ENCODE results near the gene TSPAN11. TPM values are rescaled to one million over a fixed set of nuclear protein-coding genes. Genes with fewer than 3 reads are reported as not detected.
"Not testable (repeated sequence)": the region's sequence is repeated elsewhere in the genome, so short reads cannot be mapped to it uniquely, and the experiment has no call there.

TSPAN11 gene
- total RNA-seq, 2 experiments from 2014 or later, result not detected

- peaks cover 4% of the 10 kb centered on the region for H3K27me3 Mint-ChIP-seq
- no peaks in the 10 kb centered on the region for H3K9me3 Mint-ChIP-seq (ENCODE audit: low read depth)
- POLR2A ChIA-PET, result no interaction called here
- H3K4me3 Mint-ChIP-seq, result no peak overlapping the region
- CTCF ChIA-PET, result no interaction called here
- H3K4me1 Mint-ChIP-seq, result no peaks in the 10 kb centered on the region
- intact Hi-C loops (cut with DNase I, micrococcal nuclease), result no loop called here
- H3K36me3 Mint-ChIP-seq (ENCODE audit: low read depth), result no peaks in the 10 kb centered on the region
- no peak overlapping the region for H3K27ac Mint-ChIP-seq
- DNase-seq (no peak), ATAC-seq (no peak)
Observed at GRCh38 chr12:31018790-31019505, 92.4 kb downstream of the TSPAN11 start.

GRCh38 chr12:31019561-31019960 is 93.0 kb downstream of the TSPAN11 start:
- Mint-ChIP-seq H3K9me3 (ENCODE audit: low read depth) (no peaks in the 10 kb centered on the region), H3K36me3 (ENCODE audit: low read depth) (no peaks in the 10 kb centered on the region), H3K27me3 (peaks cover 4% of the 10 kb centered on the region), H3K27ac (no peak overlapping the region), H3K4me3 (no peak overlapping the region), H3K4me1 (no peaks in the 10 kb centered on the region)
- ChIA-PET POLR2A (no interaction called here), CTCF (no interaction called here)
- no peak for ATAC-seq
- intact Hi-C loops (cut with DNase I, micrococcal nuclease), result no loop called here
- DNase-seq, result no peak

- ATAC-seq, result no peak
- intact Hi-C loops (cut with DNase I, micrococcal nuclease), result no loop called here
- ChIA-PET CTCF (no interaction called here), POLR2A (no interaction called here)
- DNase-seq, result no peak
- Mint-ChIP-seq H3K27ac (no peak overlapping the region), H3K27me3 (peaks cover 4% of the 10 kb centered on the region), H3K4me1 (no peaks in the 10 kb centered on the region), H3K4me3 (no peak overlapping the region), H3K9me3 (ENCODE audit: low read depth) (no peaks in the 10 kb centered on the region), H3K36me3 (ENCODE audit: low read depth) (no peaks in the 10 kb centered on the region)
Observed at GRCh38 chr12:31019976-31020375, 93.4 kb downstream of the TSPAN11 start.

GRCh38 chr12:31020385-31021166 is 94.0 kb downstream of the TSPAN11 start:
- Mint-ChIP-seq H3K4me1 (no peaks in the 10 kb centered on the region), H3K9me3 (ENCODE audit: low read depth) (no peaks in the 10 kb centered on the region), H3K4me3 (no peak overlapping the region), H3K27me3 (peaks cover 5% of the 10 kb centered on the region), H3K36me3 (ENCODE audit: low read depth) (no peaks in the 10 kb centered on the region), H3K27ac (no peak overlapping the region)
- intact Hi-C loops (cut with DNase I, micrococcal nuclease), result no loop called here
- DNase-seq, result no peak
- ATAC-seq, result no peak
- POLR2A ChIA-PET, result no interaction called here
- CTCF ChIA-PET, result no interaction called here

GRCh38 chr12:31021181-31021580 is 94.6 kb downstream of the TSPAN11 start:
- CTCF ChIA-PET, result no interaction called here
- DNase-seq (no peak), ATAC-seq (no peak)
- Mint-ChIP-seq H3K4me3 (no peak overlapping the region), H3K4me1 (no peaks in the 10 kb centered on the region), H3K27ac (no peak overlapping the region), H3K27me3 (peaks cover 5% of the 10 kb centered on the region), H3K9me3 (ENCODE audit: low read depth) (no peaks in the 10 kb centered on the region), H3K36me3 (ENCODE audit: low read depth) (no peaks in the 10 kb centered on the region)
- POLR2A ChIA-PET, result no interaction called here
- intact Hi-C loops (cut with DNase I, micrococcal nuclease), result no loop called here

- H3K27ac Mint-ChIP-seq, result no peak overlapping the region
- H3K27me3 Mint-ChIP-seq, result peaks cover 5% of the 10 kb centered on the region
- H3K36me3 Mint-ChIP-seq (ENCODE audit: low read depth), result no peaks in the 10 kb centered on the region
- no peak overlapping the region for H3K4me3 Mint-ChIP-seq
- DNase-seq (no peak), ATAC-seq (no peak)
- intact Hi-C loops (cut with DNase I, micrococcal nuclease), result no loop called here
- no peaks in the 10 kb centered on the region for H3K4me1 Mint-ChIP-seq
- H3K9me3 Mint-ChIP-seq (ENCODE audit: low read depth), result no peaks in the 10 kb centered on the region
- POLR2A ChIA-PET, result no interaction called here
- CTCF ChIA-PET, result interaction anchor here (0.6 kb wide), 1 partner anchor 229 kb away, joined by 3 read pairs; no protein-coding TSS in a partner anchor
Observed at GRCh38 chr12:31021809-31022494, 95.4 kb downstream of the TSPAN11 start.

- ChIA-PET POLR2A (no interaction called here), CTCF (interaction anchor here (0.7 to 0.9 kb wide), 2 partner anchors 97 to 101 kb away, joined by 3 read pairs; no protein-coding TSS in a partner anchor)
- Mint-ChIP-seq H3K27ac (no peak overlapping the region), H3K27me3 (peaks cover 4% of the 10 kb centered on the region), H3K9me3 (ENCODE audit: low read depth) (no peaks in the 10 kb centered on the region), H3K36me3 (ENCODE audit: low read depth) (no peaks in the 10 kb centered on the region), H3K4me3 (no peak overlapping the region), H3K4me1 (no peaks in the 10 kb centered on the region)
- intact Hi-C loops (cut with DNase I, micrococcal nuclease), result no loop called here
- ATAC-seq, result no peak
- DNase-seq, result no peak
Observed at GRCh38 chr12:31023271-31023724, 96.8 kb downstream of the TSPAN11 start.

- CTCF ChIA-PET, result no interaction called here
- H3K36me3 Mint-ChIP-seq (ENCODE audit: low read depth), result no peaks in the 10 kb centered on the region
- ATAC-seq, result no peak
Observed at GRCh38 chr12:31026202-31026601, 99.7 kb downstream of the TSPAN11 start.

GRCh38 chr12:31027006-31027405 is 100.5 kb downstream of the TSPAN11 start:
- POLR2A ChIA-PET; intact Hi-C loops (cut with DNase I, micrococcal nuclease); H3K4me1 Mint-ChIP-seq; CTCF ChIA-PET; H3K9me3 Mint-ChIP-seq (ENCODE audit: low read depth); H3K4me3 Mint-ChIP-seq; ATAC-seq; H3K27me3 Mint-ChIP-seq; H3K27ac Mint-ChIP-seq; DNase-seq; H3K36me3 Mint-ChIP-seq (ENCODE audit: low read depth): not testable (repeated sequence)

More at GRCh38 chr12:31026202-31026601, 99.7 kb downstream of the TSPAN11 start:
- intact Hi-C loops (cut with DNase I, micrococcal nuclease), result no loop called here
- Mint-ChIP-seq H3K27ac (no peak overlapping the region), H3K4me3 (no peak overlapping the region), H3K27me3 (peaks cover 2% of the 10 kb centered on the region), H3K9me3 (ENCODE audit: low read depth) (no peaks in the 10 kb centered on the region), H3K4me1 (no peaks in the 10 kb centered on the region)
- POLR2A ChIA-PET, result no interaction called here
- DNase-seq, result no peak

GRCh38 chr12:31029468-31029867 is 102.9 kb downstream of the TSPAN11 start:
- ChIA-PET POLR2A (no interaction called here), CTCF (no interaction called here)
- no peak overlapping the region for H3K4me3 Mint-ChIP-seq
- intact Hi-C loops (cut with DNase I, micrococcal nuclease), result no loop called here
- ATAC-seq, result no peak
- DNase-seq, result no peak
- peaks cover 3% of the 10 kb centered on the region for H3K27me3 Mint-ChIP-seq
- no peaks in the 10 kb centered on the region for H3K9me3 Mint-ChIP-seq (ENCODE audit: low read depth)
- no peaks in the 10 kb centered on the region for H3K36me3 Mint-ChIP-seq (ENCODE audit: low read depth)
- no peak overlapping the region for H3K27ac Mint-ChIP-seq
- H3K4me1 Mint-ChIP-seq, result no peaks in the 10 kb centered on the region

- Mint-ChIP-seq H3K9me3 (ENCODE audit: low read depth) (no peaks in the 10 kb centered on the region), H3K4me1 (no peaks in the 10 kb centered on the region), H3K27me3 (peaks cover 3% of the 10 kb centered on the region), H3K4me3 (no peak overlapping the region), H3K27ac (no peak overlapping the region), H3K36me3 (ENCODE audit: low read depth) (no peaks in the 10 kb centered on the region)
- ATAC-seq (no peak), DNase-seq (no peak)
- ChIA-PET CTCF (no interaction called here), POLR2A (no interaction called here)
- intact Hi-C loops (cut with DNase I, micrococcal nuclease), result no loop called here
Observed at GRCh38 chr12:31029916-31030562, 103.5 kb downstream of the TSPAN11 start.

Measured in activated CD4-positive, alpha-beta T cell treated with anti-CD3 and anti-CD28 coated beads for 36 hours (primary cell).